Right cardiac atrium (tissue), 5 donors: ENCODE measurements around the gene PLCB1. TPM values are rescaled to one million over a fixed set of nuclear protein-coding genes. Genes with fewer than 3 reads are reported as not detected.
"Not testable (repeated sequence)": the region's sequence is repeated elsewhere in the genome, so short reads cannot be mapped to it uniquely, and the experiment has no call there.

ENCODE experiments used
- ATAC-seq, 2 donors: fragments of 200-7000 bp; cut with Tn5 transposase; one replicate each; pipeline versions ENCODE4 v1.8.0 to v1.9.1; 2020; ENCODE audit warnings: moderate library complexity in 2 of 2, mild to moderate bottlenecking in 1 of 2
- DNase-seq, 3 donors: peaks; one replicate each; pipeline ENCODE4 v3.0.0-alpha.2; 2020
- H3K27ac ChIP-seq: one replicate; pipeline ENCODE4 v1.5.1; 2013; ENCODE audit warnings: mild to moderate bottlenecking, low read length, control low read depth, moderate library complexity
- H3K27me3 ChIP-seq: one replicate; pipeline ENCODE4 v1.6.1; 2013; ENCODE audit not compliant: control insufficient read depth, insufficient read depth
- H3K4me1 ChIP-seq: one replicate; pipeline ENCODE4 v1.6.1; 2013; ENCODE audit warnings: low read length; ENCODE audit not compliant: control insufficient read depth, insufficient read depth
- H3K4me3 ChIP-seq: one replicate; pipeline ENCODE4 v1.5.1; 2013; ENCODE audit warnings: low read length, control low read depth
- H3K9me3 ChIP-seq: one replicate; pipeline ENCODE4 v1.6.1; 2013; ENCODE audit warnings: low read length; ENCODE audit not compliant: control insufficient read depth
- WGBS: extraction: QIAGEN DNeasy Blood & Tissue Kit; methylation state at CpG from one replicate; pipeline ENCODE4 v1.1.7; 2013; 5-methylcytosine and 5-hydroxymethylcytosine counted together
- intact Hi-C, 4 donors: fragments of 100-400 bp; cut with DNase I; formaldehyde crosslinking; loops; one replicate each; pipeline versions ENCODE4 v1.11.0 to v1.14.0; 2022 to 2023
- polyA plus RNA-seq: library from polyadenylated mRNA; stranded (reverse); fragments of 200-250 nt; gene quantifications from one replicate; pipeline ENCODE4 v1.2.3, GENCODE V29; 2013
- total RNA-seq, 4 donors: library from RNA; stranded (reverse); fragmentation: NEBNext Ultra II Directional; extraction: Animal tissue kit (Norgen Biotek cat#: 25700); gene quantifications; one replicate each; pipeline ENCODE4 v1.2.1, GENCODE V29; 2021
- donor health status: healthy with polysubstance abuse.
- donor health status: DM: no; HTN: yes; CAD: no.
- donor health status: DM: no; HTN: no; CAD: no.
- donor health status: DM: no; HTN: yes; CAD: no; lungs with severe emphysema.
- donor health status: DM: yes; HTN: yes; CAD: no.

PLCB1 gene
- total and polyA plus RNA-seq, 5 donors, result 7.6 to 20.3 (median 11.6) TPM

DNA sequence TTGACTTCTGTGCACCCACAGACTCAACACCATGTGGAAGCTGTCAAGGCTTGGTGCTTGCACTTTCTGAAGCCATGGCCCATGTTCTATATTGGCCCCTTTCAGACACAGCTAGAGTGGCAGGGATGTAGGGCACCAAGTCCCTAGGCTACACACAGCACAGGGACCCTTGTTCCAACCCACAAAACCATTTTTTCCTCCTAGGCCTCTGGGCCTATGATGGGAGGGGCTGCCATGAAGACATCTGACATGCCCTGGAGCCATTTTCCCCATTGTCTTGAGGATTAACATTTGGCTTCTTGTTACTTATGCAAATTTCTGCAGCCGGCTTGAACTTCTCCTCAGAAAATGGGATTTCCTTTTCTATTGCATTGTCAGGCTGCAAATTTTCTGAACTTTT is 27.2 kb downstream of the PLCB1 start:
- H3K4me1 ChIP-seq, H3K4me3 ChIP-seq, H3K27me3 ChIP-seq, H3K9me3 ChIP-seq, ATAC-seq, DNase-seq, H3K27ac ChIP-seq: not testable (repeated sequence)
- 98% methylated on average over 1 of the region's 1 CpG for WGBS
- intact Hi-C loops, result loop anchor here in 1 of 4 donors (10.0 kb wide), 1 partner anchor 86 kb away; no protein-coding TSS in a partner anchor

DNA sequence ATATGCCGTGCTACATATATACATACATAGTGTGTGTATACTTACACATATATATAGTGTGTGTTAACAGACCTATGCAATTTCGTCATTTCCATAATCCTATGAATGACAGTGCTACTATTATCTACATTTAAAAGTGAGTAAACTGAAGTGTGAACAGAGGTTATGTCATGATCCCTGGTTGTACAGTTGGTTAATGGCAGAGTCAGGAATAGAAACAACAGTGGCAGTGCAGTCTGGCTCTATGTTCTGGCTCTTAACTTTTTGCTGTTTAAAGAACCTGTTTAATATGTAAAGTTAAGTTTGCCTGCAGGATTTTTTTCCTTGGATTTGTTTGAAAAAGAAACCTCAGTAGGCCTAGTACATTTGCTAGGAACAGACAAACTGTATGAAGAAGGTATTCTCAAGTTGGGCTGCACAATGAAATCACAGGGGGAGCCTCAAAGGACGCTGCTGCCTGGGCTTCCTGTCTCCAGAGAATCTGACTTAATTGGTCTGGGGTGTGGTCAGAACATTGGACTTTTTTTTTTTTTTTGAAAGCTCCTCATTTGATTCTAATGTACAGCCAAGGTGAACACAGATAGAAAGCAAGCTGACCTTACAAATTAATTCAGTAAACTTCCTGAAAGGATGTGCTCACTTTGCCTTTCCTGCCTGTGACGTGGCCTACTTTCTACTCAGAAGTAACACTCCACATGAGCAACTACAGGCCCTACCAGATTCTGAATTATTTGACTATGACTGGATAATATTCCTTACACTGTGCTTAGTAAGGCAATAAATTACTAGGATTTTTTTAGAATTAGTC is 29.4 kb downstream of the PLCB1 start:
- H3K4me3 ChIP-seq, result no peak overlapping the region
- H3K4me1 ChIP-seq, result no peaks in the 10 kb centered on the region
- intact Hi-C loops, result no loop called here
- ATAC-seq (peak; percentile 69 to 81), DNase-seq (peak in 2 of 3 donors; percentile 22 to 42)
- no peaks in the 10 kb centered on the region for H3K9me3 ChIP-seq
- 43% methylated on average over 4 of the region's 4 CpGs for WGBS
- H3K27ac ChIP-seq, result peak overlapping the region; percentile 74
- H3K27me3 ChIP-seq, result no peaks in the 10 kb centered on the region

DNA sequence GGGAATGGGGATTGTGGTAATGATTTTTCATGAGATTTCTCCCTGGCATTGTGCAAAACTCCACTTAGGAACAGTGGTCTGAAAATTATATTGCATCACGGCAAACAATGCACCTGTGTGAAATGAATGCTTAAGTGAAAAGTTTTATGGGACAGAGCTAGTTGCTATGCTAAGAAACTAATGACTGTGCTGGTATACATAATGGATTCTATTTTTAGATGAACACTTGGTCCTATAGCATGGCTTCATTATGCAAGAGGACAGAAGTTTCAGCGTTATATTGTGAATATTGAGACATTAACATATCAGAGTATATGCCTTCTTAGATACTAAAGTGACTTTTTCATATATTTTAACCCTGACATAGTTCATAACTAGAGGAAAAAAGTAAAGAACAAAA is 30.5 kb downstream of the PLCB1 start:
- 85% methylated on average over 2 of the region's 2 CpGs for WGBS
- H3K27ac ChIP-seq, result no peak overlapping the region

DNA sequence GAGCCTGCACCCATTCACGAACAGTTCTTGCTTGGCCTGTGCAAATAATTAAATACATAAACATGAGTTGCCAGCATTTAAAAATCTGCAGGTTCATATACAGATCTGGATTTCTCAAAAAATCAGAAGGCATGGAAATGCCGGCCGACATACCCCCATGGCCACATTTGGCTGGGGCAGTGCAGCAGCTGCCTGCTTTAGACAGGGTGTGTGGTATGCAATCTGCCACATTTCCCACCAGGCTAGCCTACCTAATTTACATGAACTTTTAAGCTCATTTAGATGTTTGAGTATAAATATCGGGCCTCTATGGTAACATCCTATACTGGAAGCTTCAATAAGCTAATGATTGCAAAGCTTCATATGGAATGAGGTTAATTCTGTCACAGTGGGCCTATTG is 31.5 kb downstream of the PLCB1 start:
- H3K27me3 ChIP-seq, result no peaks in the 10 kb centered on the region
- no peak overlapping the region for H3K4me3 ChIP-seq
- WGBS, result 98% methylated on average over 4 of the region's 4 CpGs
- intact Hi-C loops, result no loop called here
- DNase-seq (no peak), ATAC-seq (no peak)
- no peaks in the 10 kb centered on the region for H3K4me1 ChIP-seq
- H3K9me3 ChIP-seq, result no peaks in the 10 kb centered on the region
- no peak overlapping the region for H3K27ac ChIP-seq

More for the DNA sequence above, 30.5 kb downstream of the PLCB1 start:
- Histone ChIP-seq H3K27me3 (no peaks in the 10 kb centered on the region), H3K9me3 (no peaks in the 10 kb centered on the region), H3K4me3 (no peak overlapping the region), H3K4me1 (no peaks in the 10 kb centered on the region)
- peak in 1 of 2 donors; percentile 25 for ATAC-seq
- DNase-seq, result no peak
- intact Hi-C loops, result no loop called here

DNA sequence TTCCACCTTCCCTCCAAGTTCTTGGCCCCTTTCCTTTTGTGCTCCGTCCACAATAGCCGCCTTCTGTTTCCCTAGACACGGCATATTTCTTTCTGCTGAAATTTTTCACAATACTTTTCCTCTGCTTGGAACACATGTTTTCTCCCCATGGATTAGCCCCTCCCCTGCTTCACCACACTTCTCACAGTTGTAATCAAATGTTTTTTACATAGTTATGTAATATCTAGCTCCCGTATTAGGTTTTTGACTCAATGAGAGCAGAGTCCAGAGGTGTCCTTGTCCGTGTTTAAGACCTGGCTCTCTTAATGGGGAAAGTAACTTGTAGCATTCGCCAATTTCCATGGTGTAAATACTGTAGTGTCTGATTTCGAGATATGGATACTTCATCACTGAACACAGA is 34.7 kb downstream of the PLCB1 start:
- intact Hi-C loops, result no loop called here
- Histone ChIP-seq H3K9me3 (no peaks in the 10 kb centered on the region), H3K4me3 (no peak overlapping the region), H3K27ac (no peak overlapping the region), H3K27me3 (no peaks in the 10 kb centered on the region), H3K4me1 (peaks cover 3% of the 10 kb centered on the region)
- WGBS, result 89% methylated on average over 7 of the region's 7 CpGs
- DNase-seq (no peak), ATAC-seq (no peak)

DNA sequence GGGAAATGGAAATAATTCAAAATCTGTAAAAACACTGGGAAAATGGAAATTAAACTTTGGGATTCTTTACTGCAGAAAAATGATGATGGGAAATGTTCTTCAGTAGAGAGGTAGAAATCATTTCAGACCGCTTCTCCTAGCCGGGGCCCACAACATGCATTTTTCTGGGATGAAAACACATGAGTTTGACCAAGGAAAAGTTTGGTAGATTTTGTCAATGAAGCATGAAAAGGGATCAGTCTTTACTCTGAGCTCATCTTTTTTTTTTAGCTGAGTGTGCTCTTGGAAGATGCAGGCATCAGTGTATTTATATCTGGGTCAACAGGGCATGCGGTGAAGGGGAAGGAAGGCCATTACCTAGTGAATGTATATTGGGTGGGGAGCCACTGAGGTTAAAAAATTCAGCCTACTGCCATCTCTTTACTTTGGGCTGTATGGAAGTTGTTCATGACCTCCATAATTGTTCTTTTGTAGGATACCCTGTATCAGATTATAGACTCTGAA is 36.8 kb downstream of the PLCB1 start:
- ATAC-seq (no peak), DNase-seq (no peak)
- Histone ChIP-seq H3K4me1 (peaks cover 3% of the 10 kb centered on the region), H3K9me3 (no peaks in the 10 kb centered on the region), H3K4me3 (no peak overlapping the region), H3K27ac (no peak overlapping the region), H3K27me3 (no peaks in the 10 kb centered on the region)
- intact Hi-C loops, result no loop called here
- WGBS, result 92% methylated on average over 3 of the region's 3 CpGs

DNA sequence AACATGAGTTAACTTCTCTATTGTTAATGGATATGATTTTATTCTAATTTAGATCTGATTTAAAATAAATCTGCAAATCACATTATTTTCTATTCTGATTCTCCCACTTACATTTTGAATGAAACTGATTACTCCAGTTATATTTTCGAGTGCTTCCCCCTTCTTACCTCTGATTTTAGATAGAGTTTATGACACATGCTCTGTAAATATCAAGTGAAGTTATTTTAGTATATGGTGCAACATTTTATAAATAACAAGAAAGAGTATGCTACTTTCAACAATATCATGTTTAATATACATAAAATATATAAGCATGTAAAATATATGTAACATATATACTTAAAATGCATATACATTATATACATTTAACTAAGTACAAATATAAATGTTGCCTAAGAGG is 38.9 kb downstream of the PLCB1 start:
- no peak overlapping the region for H3K4me3 ChIP-seq
- H3K27me3 ChIP-seq, result no peaks in the 10 kb centered on the region
- H3K4me1 ChIP-seq, result peaks cover 3% of the 10 kb centered on the region
- DNase-seq (no peak), ATAC-seq (no peak)
- intact Hi-C loops, result no loop called here
- no peaks in the 10 kb centered on the region for H3K9me3 ChIP-seq
- no peak overlapping the region for H3K27ac ChIP-seq
- 62% methylated on average over 1 of the region's 1 CpG for WGBS

DNA sequence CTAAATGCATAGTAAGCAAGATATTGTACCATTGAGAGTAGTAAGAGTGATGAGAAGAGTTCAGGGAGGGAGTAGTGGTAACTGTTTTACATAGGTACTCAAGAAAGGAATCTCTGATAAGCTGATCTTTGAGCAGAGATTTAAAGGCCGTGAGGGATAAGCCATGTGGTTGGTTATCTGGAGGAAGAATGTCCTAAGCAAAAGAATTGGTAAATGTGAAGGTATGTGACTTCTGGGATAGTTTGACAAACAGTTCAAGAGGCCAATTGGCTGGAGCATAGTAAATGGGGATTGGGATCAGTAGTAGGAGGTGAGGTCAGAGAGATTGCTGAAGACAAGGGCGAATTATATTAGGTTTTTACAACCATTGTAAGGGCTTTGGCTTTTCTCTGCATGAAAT is 40.1 kb downstream of the PLCB1 start:
- ATAC-seq (no peak), DNase-seq (no peak)
- no peak overlapping the region for H3K27ac ChIP-seq
- intact Hi-C loops, result no loop called here
- H3K9me3 ChIP-seq, result no peaks in the 10 kb centered on the region
- peaks cover 3% of the 10 kb centered on the region for H3K4me1 ChIP-seq
- no peak overlapping the region for H3K4me3 ChIP-seq
- no peaks in the 10 kb centered on the region for H3K27me3 ChIP-seq
- 86% methylated on average over 2 of the region's 2 CpGs for WGBS

DNA sequence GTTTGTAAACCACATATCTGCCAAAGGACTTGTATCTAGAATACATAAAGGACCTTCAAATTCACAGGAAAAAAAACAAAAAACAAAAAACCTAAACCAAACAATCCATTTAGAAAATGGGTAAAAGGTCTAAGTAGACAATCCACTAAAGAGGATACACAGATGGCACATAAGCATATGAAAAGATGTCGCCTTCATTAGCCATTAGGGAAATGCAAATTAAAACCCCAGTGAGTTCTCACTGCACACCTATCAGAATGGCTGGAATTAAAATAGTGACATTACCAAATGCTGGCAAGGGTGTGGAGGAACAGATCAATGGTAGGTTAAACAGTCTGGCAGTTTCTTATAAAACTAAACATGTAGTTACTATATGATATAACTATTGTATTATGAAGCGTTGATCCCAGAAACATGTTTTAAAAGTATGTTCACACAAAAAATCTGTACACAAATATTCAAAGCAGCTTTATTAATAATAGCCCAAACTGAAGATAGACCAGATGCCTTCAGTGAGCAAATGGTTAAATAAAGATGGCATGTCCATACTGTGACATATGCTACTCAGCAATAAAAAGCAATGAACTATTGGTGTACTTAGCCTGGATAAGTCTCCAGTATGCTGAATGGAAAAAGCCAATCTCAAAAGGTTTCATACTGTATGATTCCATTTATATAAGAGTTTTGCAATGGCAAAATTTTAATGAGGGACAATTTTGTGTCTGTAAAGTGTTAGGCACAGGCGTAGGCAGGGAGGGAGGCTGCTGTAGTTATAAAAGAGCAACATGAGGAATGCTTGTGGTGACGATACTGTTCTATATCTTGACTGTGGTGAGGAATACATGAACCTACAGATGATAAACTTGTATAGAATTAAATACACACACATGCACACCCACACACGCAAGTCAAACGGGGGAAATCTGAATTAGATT is 43.9 kb downstream of the PLCB1 start:
- H3K27me3 ChIP-seq, result no peaks in the 10 kb centered on the region
- H3K9me3 ChIP-seq, result no peaks in the 10 kb centered on the region
- 95% methylated on average over 6 of the region's 6 CpGs for WGBS
- no peak for ATAC-seq
- intact Hi-C loops, result no loop called here
- no peak overlapping the region for H3K27ac ChIP-seq
- no peak overlapping the region for H3K4me3 ChIP-seq
- H3K4me1 ChIP-seq, result no peaks in the 10 kb centered on the region
- DNase-seq, result no peak

DNA sequence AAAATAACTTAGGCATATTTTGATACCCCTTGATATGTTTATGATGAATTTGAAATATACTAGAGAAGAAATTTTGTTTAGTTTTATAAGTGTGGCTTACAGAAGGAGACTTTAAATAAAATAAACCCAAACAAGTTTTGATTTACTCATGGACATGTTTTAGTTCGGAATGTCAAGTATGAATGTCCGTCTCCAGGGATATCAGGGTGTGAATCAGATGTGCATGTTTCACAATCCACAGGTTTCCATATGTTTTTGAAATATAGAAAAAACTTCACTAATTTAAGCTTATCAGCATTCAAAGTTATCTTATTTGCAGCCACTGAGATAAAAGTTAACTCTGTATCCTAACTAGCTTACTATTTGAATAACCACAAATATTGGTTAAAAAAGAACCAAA is 51.5 kb downstream of the PLCB1 start:
- no peak for DNase-seq
- H3K27ac ChIP-seq, result no peak overlapping the region
- ATAC-seq, result no peak
- H3K9me3 ChIP-seq, result no peaks in the 10 kb centered on the region
- intact Hi-C loops, result no loop called here
- H3K4me1 ChIP-seq, result peaks cover 4% of the 10 kb centered on the region
- 86% methylated on average over 2 of the region's 2 CpGs for WGBS
- H3K4me3 ChIP-seq, result no peak overlapping the region
- H3K27me3 ChIP-seq, result no peaks in the 10 kb centered on the region

DNA sequence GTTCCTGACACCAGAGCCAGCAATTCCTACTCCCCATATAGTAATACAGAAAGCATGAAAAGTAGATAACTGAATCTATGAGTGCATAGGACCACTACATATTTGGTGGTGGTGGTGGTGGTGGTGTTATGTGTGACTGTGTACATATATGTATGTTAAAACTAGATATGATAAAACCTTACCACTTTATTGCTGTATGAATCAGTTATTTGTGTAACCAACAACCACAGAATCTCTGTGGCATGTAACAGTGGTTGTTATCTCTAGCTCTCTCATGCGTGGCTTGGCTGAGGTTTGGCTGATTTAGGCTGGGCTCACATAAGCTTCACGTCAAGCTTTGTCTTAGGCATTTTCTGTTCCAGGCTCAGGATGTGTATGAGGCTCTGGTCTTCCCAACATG is 55.7 kb downstream of the PLCB1 start:
- ATAC-seq (no peak), DNase-seq (no peak)
- Histone ChIP-seq H3K4me1 (peaks cover 7% of the 10 kb centered on the region), H3K4me3 (no peak overlapping the region), H3K27ac (no peak overlapping the region), H3K27me3 (no peaks in the 10 kb centered on the region), H3K9me3 (no peaks in the 10 kb centered on the region)
- intact Hi-C loops, result no loop called here
- 70% methylated on average over 2 of the region's 2 CpGs for WGBS
